ENCODE results near the gene FBXO2. TPM values are rescaled to one million over a fixed set of nuclear protein-coding genes. Genes with fewer than 3 reads are reported as not detected.

Gene FBXO2
- 1 to 10 TPM; 5.9 to 7.9 (median 6.7) TPM for total RNA-seq
- 3.6 TPM for total RNA-seq (2013)

GRCh38 chr1:11654137-11654938 lies at the start of gene FBXO2, which contains the start of gene FBXO44:
Gene FBXO2 (minus strand): TSS chr1:11654429. CDS start chr1:11654340, 89 bp downstream.
Gene FBXO44 (plus strand): TSS chr1:11654877. CDS start chr1:11655836, 959 bp downstream.
- H3K9me3 ChIP-seq (ENCODE audit: control insufficient read depth, insufficient read depth, low read length), result no peaks in the 10 kb centered on the region
- no peaks in the 10 kb centered on the region for H3K36me3 Mint-ChIP-seq
- DNase-seq (peak; percentile 53 to 77), ATAC-seq (peak; percentile 57 to 69 (median 65))
- H3K27ac Mint-ChIP-seq, result peak within 1 kb of the TSS in 1 of 2 donors; percentile 44
- H3K4me3 Mint-ChIP-seq, result peak within 1 kb of the TSS; percentile 76
- H3K27me3 ChIP-seq (ENCODE audit: control insufficient read depth, insufficient read depth, low read length), result no peaks in the 10 kb centered on the region
- no peaks in the 10 kb centered on the region for H3K9me3 Mint-ChIP-seq
- H3K4me1 Mint-ChIP-seq, result peaks cover 9 to 35% of the 10 kb centered on the region in 2 donors
- no peaks in the 10 kb centered on the region for H3K36me3 ChIP-seq (ENCODE audit: control insufficient read depth, insufficient read depth, low read length)
- TF ChIP-seq CTCF (IDR thresholded peaks at IDR 0.05), result no peak
- H3K27me3 Mint-ChIP-seq (ENCODE audit: low read depth in 2 of 2), result no peaks in the 10 kb centered on the region
- intact Hi-C loops (cut with micrococcal nuclease), result loop anchor here (10.0 kb wide), 1 partner anchor 150 kb away; the partner anchor contains the start of genes CLCN6 and MTHFR
- H3K4me3 ChIP-seq (ENCODE audit: low read length), result peak within 1 kb of the TSS; percentile 61
- peaks cover 40% of the 10 kb centered on the region for H3K4me1 ChIP-seq (ENCODE audit: control insufficient read depth, insufficient read depth, low read length)
- no peak within 1 kb of the TSS for H3K27ac ChIP-seq (ENCODE audit: low read length)
- 12% methylated on average over 91 of the region's 94 CpGs for WGBS (ENCODE audit: insufficient coverage)

- Mint-ChIP-seq H3K4me3 (no peak overlapping the region), H3K36me3 (no peaks in the 10 kb centered on the region), H3K27me3 (ENCODE audit: low read depth in 2 of 2) (no peaks in the 10 kb centered on the region), H3K4me1 (peaks cover 0 to 9% of the 10 kb centered on the region in 2 donors), H3K9me3 (no peaks in the 10 kb centered on the region), H3K27ac (no peak overlapping the region)
- ATAC-seq (no peak), DNase-seq (no peak)
- H3K27ac ChIP-seq (ENCODE audit: low read length), result no peak overlapping the region
- WGBS (ENCODE audit: insufficient coverage), result 64% methylated on average over 8 of the region's 8 CpGs
- TF ChIP-seq CTCF (IDR thresholded peaks at IDR 0.05), result no peak
- intact Hi-C loops (cut with micrococcal nuclease), result loop anchor here (2.0 kb wide), 1 partner anchor 15 kb away; no protein-coding TSS in a partner anchor
- H3K9me3 ChIP-seq (ENCODE audit: control insufficient read depth, insufficient read depth, low read length), result no peaks in the 10 kb centered on the region
- H3K4me1 ChIP-seq (ENCODE audit: control insufficient read depth, insufficient read depth, low read length), result no peaks in the 10 kb centered on the region
- no peak overlapping the region for H3K4me3 ChIP-seq (ENCODE audit: low read length)
- no peaks in the 10 kb centered on the region for H3K36me3 ChIP-seq (ENCODE audit: control insufficient read depth, insufficient read depth, low read length)
- peaks cover 9% of the 10 kb centered on the region for H3K27me3 ChIP-seq (ENCODE audit: control insufficient read depth, insufficient read depth, low read length)
Observed at GRCh38 chr1:11703357-11704193, 49.3 kb upstream of the FBXO2 start.

- no peak for DNase-seq
- H3K9me3 ChIP-seq (ENCODE audit: control insufficient read depth, insufficient read depth, low read length), result no peaks in the 10 kb centered on the region
- no peaks in the 10 kb centered on the region for H3K36me3 ChIP-seq (ENCODE audit: control insufficient read depth, insufficient read depth, low read length)
- no peak for TF ChIP-seq CTCF (IDR thresholded peaks at IDR 0.05)
- ATAC-seq, result no peak
- Mint-ChIP-seq H3K4me3 (no peak overlapping the region), H3K9me3 (no peaks in the 10 kb centered on the region), H3K27ac (no peak overlapping the region), H3K4me1 (peaks cover 0 to 9% of the 10 kb centered on the region in 2 donors), H3K27me3 (ENCODE audit: low read depth in 2 of 2) (no peaks in the 10 kb centered on the region), H3K36me3 (no peaks in the 10 kb centered on the region)
- H3K27me3 ChIP-seq (ENCODE audit: control insufficient read depth, insufficient read depth, low read length), result peaks cover 9% of the 10 kb centered on the region
- intact Hi-C loops (cut with micrococcal nuclease), result loop anchor here (2.0 kb wide), 1 partner anchor 13 kb away; no protein-coding TSS in a partner anchor
- H3K27ac ChIP-seq (ENCODE audit: low read length), result no peak overlapping the region
- no peaks in the 10 kb centered on the region for H3K4me1 ChIP-seq (ENCODE audit: control insufficient read depth, insufficient read depth, low read length)
- WGBS (ENCODE audit: insufficient coverage), result 87% methylated on average over 15 of the region's 15 CpGs
- H3K4me3 ChIP-seq (ENCODE audit: low read length), result no peak overlapping the region
Observed at GRCh38 chr1:11701981-11702803, 48.0 kb upstream of the FBXO2 start.

Data from natural killer cell (primary cell).